Stimulated activated CD4-positive, alpha-beta T cell treated with anti-CD3 and anti-CD28 coated beads, Interleukin-12 subunit alpha, Interleukin-12 subunit beta, amount 100 ng/mL, for 4 hours (primary cell): ENCODE data around the gene NEMF.
"Not testable (repeated sequence)": the region's sequence is repeated elsewhere in the genome, so short reads cannot be mapped to it uniquely, and the experiment has no call there.

ENCODE experiments used
- DNase-seq: peaks from one replicate; pipeline ENCODE4 v3.0.0-alpha.2; 2020

The NEMF gene

GRCh38 chr14:49816844-49817243, 35.7 kb downstream of the NEMF start:
- no peak for DNase-seq

DNA sequence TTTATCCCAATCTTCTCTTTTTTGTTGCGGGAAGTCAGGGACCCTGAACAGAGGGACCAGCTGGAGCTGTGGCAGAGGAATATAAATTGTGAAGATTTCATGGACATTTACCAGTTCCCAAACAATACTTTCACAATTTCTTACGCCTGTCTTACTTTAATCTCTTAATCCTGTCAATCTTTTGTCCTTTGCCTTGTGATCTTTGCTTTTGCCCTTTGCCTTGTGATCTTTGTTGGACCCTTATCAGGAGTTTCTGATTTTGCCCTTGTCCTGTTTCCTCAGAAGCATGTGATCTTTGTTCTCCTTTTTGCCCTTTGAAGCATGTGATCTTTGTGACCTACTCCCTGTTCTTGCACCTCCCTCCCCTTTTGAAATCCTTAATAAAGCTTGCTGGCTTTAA, 36.5 kb downstream of the NEMF start:
- not testable (repeated sequence) for DNase-seq

DNA sequence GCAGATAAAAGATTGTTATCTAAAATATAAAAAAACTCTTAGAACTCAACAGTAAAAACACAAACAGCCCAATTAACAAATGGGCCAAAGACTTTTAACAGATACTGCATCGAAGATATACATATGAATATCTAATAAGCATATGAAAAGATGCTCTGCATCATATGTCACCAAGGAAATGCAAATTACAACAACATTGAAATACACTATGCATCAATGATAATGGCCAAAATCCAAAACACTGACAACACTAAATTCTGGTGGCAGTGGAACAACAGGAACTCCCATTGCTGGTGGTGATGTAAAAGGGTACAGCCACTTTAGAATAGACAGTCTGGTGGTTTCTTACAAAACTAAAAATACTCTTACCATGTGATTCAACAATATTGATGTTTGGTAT, 43.8 kb downstream of the NEMF start:
- DNase-seq = no peak

DNA sequence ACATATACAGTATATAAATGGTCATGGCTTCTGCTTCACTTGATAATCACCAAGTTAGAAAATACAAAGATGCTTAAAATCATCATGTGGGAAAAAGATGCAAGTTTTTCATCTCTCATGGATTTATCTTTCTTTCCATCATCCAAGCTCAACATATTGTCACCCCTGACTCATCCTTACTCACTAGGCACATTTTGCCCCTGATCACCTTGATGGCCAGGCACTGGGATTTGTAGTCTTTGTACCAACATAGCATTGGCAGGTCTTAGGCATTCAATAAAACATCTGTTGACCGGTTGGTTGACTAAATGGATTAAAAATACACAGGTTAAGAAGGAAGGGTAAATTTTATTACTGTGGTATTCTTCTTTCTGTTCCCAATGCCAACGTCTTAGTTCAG, 56.6 kb downstream of the NEMF start:
- no peak for DNase-seq

- DNase-seq = no peak
These were observed 60.0 kb downstream of the NEMF start for GRCh38 chr14:49792618-49793017.

GRCh38 chr14:49786315-49786714, 66.3 kb downstream of the NEMF start:
- no peak for DNase-seq

GRCh38 chr14:49783394-49784014, 69.1 kb downstream of the NEMF start:
- DNase-seq = no peak

DNA sequence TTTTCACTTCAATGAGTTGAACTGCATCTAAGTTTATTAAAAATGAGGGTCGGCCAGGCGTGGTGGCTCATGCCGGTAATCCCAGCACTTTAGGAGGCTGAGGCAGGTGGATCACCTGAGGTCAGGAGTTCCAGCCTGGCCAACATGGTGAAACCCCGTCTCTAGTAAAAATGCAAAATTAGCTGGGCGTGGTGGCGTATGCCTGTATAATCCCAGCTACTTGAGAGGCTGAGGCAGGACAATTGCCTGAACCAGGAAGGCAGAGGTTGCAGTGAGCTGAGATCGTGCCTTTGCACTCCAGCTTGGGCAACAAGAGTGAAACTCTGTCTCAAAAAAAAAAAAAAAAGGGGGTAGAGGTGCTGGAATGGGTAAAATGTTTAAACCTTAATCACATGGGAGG, 71.5 kb downstream of the NEMF start:
- not testable (repeated sequence) for DNase-seq

DNA sequence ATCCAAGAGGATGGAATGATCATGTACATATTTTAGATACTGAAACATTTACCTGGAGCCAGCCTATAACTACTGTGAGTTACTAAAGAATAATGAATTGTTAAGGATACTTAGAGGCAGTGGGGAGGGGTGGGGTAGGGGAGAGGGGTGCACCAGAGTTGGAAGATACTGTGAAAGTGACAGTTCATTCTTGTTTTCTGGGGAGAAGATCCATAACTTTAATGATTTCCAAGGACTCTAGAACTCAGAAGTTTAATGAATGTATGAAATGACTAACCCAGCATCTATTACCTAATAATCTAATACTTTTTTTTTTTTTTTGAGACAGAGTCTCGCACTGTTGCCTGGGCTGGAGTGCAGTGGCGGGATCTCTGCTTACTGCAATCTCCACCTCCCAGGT, 74.2 kb downstream of the NEMF start:
- DNase-seq = no peak

DNA sequence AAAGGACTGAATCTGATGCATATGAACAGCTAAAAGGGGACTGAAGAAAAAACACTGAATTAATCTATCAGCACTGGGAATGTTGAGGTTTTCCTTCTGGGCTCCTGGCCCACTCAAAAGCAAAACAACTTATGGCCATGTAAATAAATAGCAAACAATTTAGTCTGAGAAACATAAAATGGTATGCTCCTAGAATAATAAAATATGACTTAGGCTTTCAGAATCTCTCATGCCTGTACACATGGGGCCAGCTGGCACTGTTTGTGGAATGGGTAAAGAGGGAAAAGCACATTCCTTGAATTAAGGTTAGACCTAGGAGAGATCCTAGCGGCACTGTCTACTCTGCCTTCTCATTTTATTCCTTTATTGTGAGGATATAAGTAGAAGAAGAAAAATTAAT, 78.5 kb downstream of the NEMF start:
- DNase-seq = no peak

DNA sequence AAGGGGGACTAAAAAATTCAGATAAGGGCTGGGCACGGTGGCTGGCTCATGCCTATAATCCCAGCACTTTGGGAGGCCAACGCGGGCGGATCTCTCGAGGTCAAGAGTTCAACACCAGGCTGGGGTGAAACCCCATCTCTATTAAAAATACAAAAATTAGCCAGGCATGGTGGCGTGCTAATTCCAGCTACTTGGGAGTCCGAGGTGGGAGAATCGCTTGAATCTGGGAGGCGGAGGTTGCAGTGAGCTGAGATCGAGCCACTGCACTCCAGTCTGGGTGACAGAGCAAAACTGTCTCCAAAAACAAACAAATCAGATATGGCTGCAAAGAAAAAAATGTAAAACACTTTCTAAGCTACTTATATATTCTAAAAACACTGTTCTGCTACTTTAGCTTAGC, 80.9 kb downstream of the NEMF start:
- DNase-seq = not testable (repeated sequence)

- DNase-seq = no peak
These were observed 82.3 kb downstream of the NEMF start for GRCh38 chr14:49770212-49770817.

DNA sequence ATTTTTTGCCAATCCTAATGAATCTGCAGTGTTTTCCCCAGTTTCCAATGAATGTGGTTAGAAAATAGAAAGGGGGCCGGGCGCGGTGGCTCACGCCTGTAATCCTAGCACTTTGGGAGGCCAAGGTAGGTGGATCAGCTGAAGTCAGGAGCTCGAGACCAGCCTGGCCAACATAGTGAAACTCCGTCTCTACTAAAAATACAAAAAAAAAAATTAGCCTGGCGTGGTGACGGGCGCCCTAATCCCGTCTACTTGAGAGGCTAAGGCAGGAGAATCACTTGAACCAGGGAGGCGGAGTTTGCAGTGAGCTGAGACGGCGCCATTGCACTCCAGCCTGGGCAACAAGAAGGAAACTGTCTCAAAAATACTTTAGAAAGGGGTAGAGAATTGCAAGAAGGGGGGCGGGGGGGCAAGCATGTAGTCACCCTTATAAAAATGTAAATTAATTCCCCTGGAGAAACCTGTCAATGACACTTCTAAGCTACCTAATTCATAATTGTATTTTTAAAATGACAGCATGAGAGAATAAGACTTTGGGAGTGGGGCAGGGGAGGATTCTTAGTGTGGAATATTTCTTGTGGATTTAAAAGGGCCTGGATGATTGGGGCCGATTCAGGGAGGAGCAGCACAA, 82.9 kb downstream of the NEMF start:
- DNase-seq = no peak

DNA sequence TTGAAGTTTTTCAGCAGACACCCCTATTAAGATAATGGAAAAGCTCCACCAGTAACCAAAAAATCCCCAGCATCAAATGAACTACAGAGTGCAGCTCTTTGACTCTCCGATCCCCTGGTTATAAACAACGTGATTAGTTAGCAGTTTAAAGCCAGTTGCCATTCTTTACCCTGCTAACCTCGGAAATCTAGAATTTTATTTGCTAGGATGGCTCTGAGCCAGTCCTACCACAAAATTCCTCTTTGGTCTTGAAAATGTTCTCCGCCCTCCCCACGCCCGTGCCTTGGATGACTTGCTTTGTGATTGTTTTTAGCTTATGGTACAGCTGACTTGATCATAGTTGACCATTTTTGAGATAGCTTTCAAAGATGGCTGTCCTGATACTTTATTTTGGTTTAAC, 83.4 kb downstream of the NEMF start:
- no peak for DNase-seq

DNA sequence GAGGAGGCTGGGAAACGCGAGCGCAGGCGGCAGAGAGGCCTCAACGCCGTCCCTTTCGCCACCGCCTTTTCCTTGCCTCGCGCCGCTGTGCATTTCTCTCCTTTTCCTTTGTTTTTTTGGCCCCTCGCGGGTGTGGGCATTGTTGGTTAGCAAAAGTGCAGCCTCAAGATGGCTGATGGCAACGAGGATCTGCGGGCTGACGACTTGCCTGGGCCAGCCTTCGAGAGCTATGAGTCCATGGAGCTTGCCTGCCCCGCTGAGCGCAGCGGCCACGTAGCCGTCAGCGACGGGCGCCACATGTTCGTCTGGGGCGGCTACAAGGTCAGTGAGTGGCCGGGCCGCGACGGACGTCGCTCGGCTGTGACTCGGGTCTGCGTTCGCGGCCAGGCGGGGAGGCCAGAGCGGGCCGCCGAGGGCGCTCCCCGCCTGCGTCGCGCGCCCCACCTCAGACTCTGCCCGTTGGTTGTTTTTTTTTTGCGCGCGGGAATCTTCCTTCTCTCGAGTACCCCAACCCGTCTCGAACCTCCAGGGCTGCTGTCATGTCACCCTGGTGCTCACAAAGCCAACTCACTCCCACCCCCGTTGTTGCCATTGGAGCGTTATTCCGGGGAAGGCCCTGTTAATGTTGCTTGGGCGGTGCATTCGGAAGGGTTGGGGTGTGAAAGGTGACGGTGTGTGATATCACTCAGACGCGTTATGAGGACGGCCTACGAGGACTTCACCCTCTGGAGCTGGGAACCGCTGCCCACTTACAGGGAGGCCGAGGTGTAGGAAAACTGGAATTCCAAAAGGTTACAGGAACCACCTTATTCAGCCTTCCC, 84.1 kb downstream of the NEMF start:
- DNase-seq = peak; percentile 61

DNA sequence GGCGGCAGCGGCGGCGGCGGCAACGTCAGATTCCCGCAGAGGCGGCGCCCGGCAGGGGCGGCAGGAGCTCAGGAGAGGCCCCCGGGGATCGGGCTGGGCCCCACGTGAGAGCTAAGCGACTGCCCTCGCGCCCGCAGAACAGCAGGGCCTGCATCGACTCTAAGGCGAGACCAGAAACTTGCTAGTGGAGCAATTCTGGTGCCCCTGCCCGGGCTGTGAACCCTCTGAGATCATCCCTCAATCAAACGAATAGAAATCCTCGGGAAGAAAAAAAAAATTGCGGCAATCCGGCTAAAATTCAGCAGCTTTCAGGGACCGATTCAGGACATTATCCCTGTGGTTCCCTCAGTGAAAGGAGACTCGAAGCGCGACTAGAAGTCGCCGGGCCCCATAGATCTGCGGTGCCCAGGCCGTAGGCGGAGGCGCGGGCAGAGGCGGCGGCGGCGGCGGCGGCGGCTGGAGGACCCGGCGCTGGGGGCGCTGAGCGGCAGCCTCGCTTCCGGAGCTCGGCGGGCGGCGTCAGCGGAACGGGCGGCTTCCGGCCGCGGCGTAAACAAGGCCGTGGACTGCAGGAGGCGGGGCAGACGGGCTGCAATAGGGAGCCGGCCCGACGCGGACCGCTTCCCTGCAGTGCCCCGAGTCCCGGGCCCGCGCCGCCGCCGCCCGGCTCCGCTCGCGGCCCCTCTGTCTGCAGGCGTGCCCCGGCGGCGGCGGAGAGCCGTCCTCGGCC, 84.9 kb downstream of the NEMF start, which contains the start of gene KLHDC2:
KLHDC2 (plus strand) TSS at position 583 of the 730 bp plus-strand sequence. CDS start 316 bp downstream, outside the sequence.
- peak; percentile 87 for DNase-seq

- no peak for DNase-seq
These were observed 85.4 kb downstream of the NEMF start for GRCh38 chr14:49767270-49767570.

DNA sequence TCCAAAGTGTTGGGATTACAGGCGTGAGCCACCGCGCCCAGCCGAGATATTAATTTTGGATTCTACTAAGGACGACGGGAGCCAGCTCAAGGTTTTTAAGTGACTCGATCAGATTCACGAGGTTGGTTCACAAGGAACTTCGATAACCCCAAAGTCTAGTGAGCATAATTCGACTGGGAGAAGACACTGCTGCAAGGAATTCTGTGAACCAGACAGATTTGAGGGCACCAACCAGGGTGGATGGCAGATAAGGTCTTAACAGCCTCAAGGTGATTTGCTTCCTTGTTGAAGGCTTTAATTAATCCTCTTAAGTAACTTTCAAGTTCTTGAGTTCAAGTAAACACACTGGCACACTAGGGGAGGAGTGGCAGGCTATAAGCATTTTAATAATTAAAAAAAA, 85.7 kb downstream of the NEMF start:
- DNase-seq = no peak

GRCh38 chr14:49761839-49762551, 90.6 kb downstream of the NEMF start:
- no peak for DNase-seq

- no peak for DNase-seq
These were observed 97.2 kb downstream of the NEMF start for GRCh38 chr14:49755378-49755777.

DNA sequence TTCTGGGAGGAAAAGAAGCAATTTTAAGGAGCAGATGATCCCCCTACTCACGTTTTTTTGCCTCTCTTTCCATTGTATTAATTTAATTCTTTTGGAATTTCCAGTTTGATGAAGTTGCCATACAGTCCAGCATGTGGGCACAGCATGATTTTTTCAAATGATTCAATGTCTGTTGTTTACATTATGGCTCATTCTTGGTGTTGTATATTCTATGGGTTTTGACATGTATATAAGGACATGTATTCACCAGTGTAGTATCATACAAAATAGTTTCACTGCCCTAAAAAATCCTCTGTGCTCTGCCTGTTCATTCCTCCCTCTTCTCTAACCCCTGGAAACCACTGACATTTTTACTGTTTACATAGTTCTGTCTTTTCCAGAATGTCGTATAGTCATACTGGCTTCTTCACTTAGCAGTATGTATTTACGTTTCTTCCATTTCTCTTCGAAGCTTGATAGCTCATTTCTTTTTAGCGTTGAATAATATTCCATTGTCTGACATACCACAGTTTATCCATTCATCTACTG, 98.0 kb downstream of the NEMF start:
- DNase-seq = no peak

DNA sequence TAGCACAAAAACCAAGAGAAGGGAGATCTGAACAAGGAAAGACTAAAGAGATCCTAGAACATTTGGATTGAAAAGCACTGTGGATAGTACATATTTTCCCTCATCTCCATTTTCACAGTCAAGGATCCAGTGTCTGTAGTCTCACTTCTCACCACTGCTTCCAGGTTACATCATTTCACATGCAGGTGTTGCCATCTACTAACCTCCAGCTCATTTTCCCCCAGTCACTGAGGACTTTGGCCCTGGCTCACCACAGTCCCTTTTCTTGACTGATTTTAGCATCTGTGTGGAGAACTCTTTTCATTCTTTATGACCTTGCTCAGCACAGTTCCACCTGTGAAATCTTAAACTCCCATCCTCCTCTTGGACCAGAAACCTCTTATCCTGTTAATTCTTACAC, 106.1 kb downstream of the NEMF start:
- not testable (repeated sequence) for DNase-seq
